SU-DHL-6 (cell line): Measurements from ENCODE around the gene MCM3.

Experiments
- CTCF ChIP-seq: fragments of 200-600 bp; sonication (generic); IDR thresholded peaks from one replicate; pipeline ENCODE4 v1.5.1; 2017; ENCODE audit warnings: antibody characterized with exemption, mild to moderate bottlenecking, low read length, moderate library complexity; ENCODE audit not compliant: insufficient read depth, poor library complexity, severe bottlenecking
- EZH2phosphoT487 ChIP-seq: fragments of 200-600 bp; sonication (generic), shearing (Covaris generic); conservative IDR thresholded peaks from 2 replicates; pipeline ENCODE4 v1.6.1; 2018; ENCODE audit warnings: mild to moderate bottlenecking, antibody characterized with exemption, low read length, moderate library complexity, mixed read lengths

- TF ChIP-seq CTCF = no peak
- TF ChIP-seq EZH2phosphoT487 = no peak
These were observed 18.6 kb upstream of the MCM3 start for GRCh38 chr6:52303178-52303577.
